Left renal pelvis (tissue), 4 donors: ENCODE measurements around the gene ST3GAL6. TPM values are rescaled to one million over a fixed set of nuclear protein-coding genes. Genes with fewer than 3 reads are reported as not detected.

Source experiments
- DNase-seq, 4 donors: peaks; one replicate each; pipeline ENCODE4 v3.0.0-alpha.2; 2013; ENCODE audit warnings: low read depth in 4 of 4, low spot score in 3 of 4
- polyA plus RNA-seq, 4 donors: library from polyadenylated mRNA; unstranded; fragments of 120-200 nt; gene quantifications; one replicate each; pipeline ENCODE4 v1.2.1, GENCODE V29; 2013; ENCODE audit not compliant: insufficient read length in 4 of 4

Gene ST3GAL6
- 10 to 100 TPM; 15.5 to 78.4 (median 74.8) TPM for polyA plus RNA-seq

- DNase-seq = no peak
Measured at GRCh38 chr3:98763076-98763475, at the start of gene ST3GAL6. ST3GAL6 (plus strand) TSS chr3:98763340; CDS start chr3:98768441, 5,101 bp downstream.

- no peak for DNase-seq
Measured at GRCh38 chr3:98713984-98714383, 49.2 kb upstream of the ST3GAL6 start.

DNA sequence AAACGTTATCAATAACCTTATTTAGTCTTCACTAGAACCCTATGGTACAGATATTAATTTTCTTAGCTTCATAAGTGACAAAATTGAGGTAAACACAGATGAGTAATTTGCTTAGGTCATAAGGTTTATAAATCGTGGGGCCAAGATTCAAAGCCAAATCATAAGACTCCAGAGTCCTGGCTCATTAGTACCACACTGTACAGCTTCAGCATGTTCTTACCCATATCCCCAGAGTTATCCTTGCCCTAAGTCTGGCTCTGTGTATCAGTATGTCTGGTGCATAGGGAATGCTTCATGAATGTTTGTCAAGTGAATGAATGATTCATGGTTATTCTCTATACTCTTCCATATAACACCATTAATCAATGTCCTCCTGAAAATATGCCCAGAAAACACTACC lies 45.6 kb upstream of the ST3GAL6 start:
- DNase-seq = no peak

DNA sequence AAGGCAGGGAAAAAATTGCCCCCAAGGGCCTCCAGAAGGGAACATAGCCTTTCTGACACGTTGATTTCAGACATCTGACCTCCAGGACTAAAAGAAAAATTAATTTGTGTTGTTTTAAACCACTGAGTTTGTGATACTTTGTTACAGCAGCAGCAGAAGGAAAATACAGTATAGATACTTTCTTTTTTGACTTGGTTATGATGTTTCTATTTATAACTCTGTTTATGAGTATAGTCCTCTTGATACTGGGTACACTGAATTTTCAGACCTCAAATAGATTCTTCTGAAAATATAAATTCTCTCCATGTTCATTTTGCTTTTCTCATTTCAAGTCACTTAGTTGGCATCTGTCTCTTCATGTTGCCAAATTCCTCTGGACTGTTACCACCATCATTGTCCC lies 44.4 kb upstream of the ST3GAL6 start:
- no peak for DNase-seq

- DNase-seq = no peak
Measured at GRCh38 chr3:98721776-98722175, 41.4 kb upstream of the ST3GAL6 start.

GRCh38 chr3:98722389-98722788 lies 40.8 kb upstream of the ST3GAL6 start:
- no peak for DNase-seq

GRCh38 chr3:98725352-98725751 lies 37.8 kb upstream of the ST3GAL6 start:
- no peak for DNase-seq

GRCh38 chr3:98726084-98726483 lies 37.1 kb upstream of the ST3GAL6 start:
- no peak for DNase-seq

- no peak for DNase-seq
Measured at GRCh38 chr3:98727638-98728037, 35.5 kb upstream of the ST3GAL6 start.

GRCh38 chr3:98728672-98729071 lies 34.5 kb upstream of the ST3GAL6 start:
- DNase-seq = no peak

GRCh38 chr3:98730338-98730737 lies 32.8 kb upstream of the ST3GAL6 start:
- DNase-seq = no peak

GRCh38 chr3:98730886-98731537 lies 32.1 kb upstream of the ST3GAL6 start:
- DNase-seq = no peak

GRCh38 chr3:98731720-98732285 lies 31.3 kb upstream of the ST3GAL6 start:
- peak in 2 of 4 donors; percentile 12 to 35 for DNase-seq

- peak; percentile 18 to 41 (median 32) for DNase-seq
Measured at GRCh38 chr3:98732286-98733052, 30.7 kb upstream of the ST3GAL6 start.

DNA sequence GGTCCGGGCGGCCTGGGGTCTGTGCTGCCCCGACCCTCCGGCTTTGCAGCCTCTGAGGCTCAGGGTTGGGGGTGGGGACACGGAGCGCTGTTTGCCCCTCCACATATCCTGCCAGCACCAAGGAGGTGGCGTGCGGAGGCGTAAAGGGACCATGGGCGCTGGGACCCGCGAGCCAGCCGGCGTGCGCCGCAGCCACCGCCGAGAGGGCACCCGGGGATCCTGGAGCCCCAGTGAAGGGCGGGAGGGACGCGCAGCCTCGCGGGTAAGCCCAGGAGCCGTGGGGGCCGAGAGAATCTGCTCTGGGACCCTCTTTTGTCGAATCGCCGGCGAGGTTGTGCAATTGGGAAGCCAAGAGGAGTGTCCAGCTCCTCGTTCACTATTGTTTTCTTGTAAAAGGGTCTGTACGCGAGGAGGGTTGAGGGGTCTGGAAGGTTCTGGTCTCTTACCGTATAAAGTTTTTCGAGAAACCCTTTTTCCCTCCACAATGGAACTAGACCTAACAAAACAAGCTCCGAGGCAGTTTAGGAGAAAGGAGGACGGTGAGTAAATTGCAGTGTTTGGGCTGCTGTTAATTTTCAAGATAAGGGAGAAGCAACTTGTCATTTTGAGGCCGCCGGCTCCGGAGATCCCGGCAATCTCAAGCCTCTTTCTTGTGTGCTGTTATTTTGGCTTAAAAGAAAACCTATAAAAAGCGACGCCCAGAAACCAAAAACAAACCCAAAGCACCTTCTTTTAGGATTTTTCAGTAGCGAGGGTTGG lies 29.9 kb upstream of the ST3GAL6 start:
- peak in 3 of 4 donors; percentile 16 to 41 (median 28) for DNase-seq

GRCh38 chr3:98733812-98734281 lies 29.3 kb upstream of the ST3GAL6 start:
- peak; percentile 16 to 42 (median 32) for DNase-seq

GRCh38 chr3:98734306-98734705 lies 28.8 kb upstream of the ST3GAL6 start:
- DNase-seq = no peak

- DNase-seq = no peak
Measured at GRCh38 chr3:98734735-98735134, 28.4 kb upstream of the ST3GAL6 start.

- DNase-seq = no peak
Measured at GRCh38 chr3:98735296-98735695, 27.8 kb upstream of the ST3GAL6 start.

GRCh38 chr3:98735761-98736269 lies 27.3 kb upstream of the ST3GAL6 start:
- no peak for DNase-seq

GRCh38 chr3:98737301-98737700 lies 25.8 kb upstream of the ST3GAL6 start:
- DNase-seq = no peak
